CD4-positive, alpha-beta T cell treated with Interleukin-15 for 1 hour (primary cell): ENCODE results near the gene KRTAP26-1.

Source experiments
- DNase-seq: peaks from one replicate; pipeline ENCODE4 v3.0.0-alpha.2; 2020

Gene KRTAP26-1, protein sequence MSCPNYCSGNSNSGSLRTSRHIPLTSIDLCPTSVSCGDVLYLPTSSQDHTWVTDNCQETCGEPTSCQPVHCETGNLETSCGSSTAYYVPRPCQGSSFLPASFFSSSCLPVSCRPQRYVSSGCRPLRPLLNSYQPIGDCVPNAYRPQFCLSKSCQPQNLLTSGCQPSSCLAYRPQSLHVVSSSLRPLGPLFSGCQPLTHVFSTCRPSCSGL

GRCh38 chr21:30320215-30320614, at the start of gene KRTAP26-1:
Gene KRTAP26-1, minus strand, starts transcription at chr21:30320315. Its CDS starts 280 bp downstream, at chr21:30320035.
- no peak for DNase-seq

DNA sequence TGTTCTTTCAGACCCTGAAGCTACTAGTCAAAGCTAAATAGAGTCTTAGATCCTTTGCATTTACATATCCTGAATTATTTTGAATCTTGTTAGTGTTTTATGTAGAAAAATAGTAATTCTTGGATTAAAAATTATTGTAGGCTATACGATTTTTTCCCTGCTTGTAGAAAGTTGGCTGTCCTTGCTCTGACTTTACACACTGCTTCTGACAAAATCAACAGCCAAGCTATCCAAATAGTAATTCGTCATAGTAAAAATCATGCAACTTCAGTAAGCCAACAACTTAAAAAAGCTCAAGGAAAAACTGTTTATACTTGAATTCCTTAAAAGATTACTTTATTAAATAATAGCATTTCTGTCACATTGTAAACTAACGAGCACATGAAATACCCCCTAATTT, 35.8 kb upstream of the KRTAP26-1 start:
- DNase-seq, result no peak

GRCh38 chr21:30354308-30355005, 34.3 kb upstream of the KRTAP26-1 start:
- DNase-seq, result no peak

- DNase-seq, result no peak
Measured at GRCh38 chr21:30351534-30351933, 31.4 kb upstream of the KRTAP26-1 start.

DNA sequence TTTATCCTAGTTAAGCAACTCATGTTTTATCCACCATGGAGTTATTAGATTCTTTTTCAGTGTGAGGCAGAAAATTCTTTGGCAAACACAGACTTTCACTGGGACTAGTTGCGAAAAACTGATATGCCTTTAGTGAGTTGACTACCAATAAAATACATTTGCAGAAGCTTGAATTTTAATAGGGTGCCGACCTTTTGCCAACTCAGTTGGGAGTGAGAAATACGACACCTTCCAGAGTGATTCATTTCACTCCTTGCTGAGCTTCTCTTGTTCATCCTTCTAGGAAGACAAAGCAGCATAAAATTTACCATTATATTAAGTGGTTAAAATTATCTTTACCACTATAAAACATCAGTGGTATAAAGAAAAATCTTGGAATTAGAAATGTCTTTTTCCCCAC, 29.5 kb upstream of the KRTAP26-1 start:
- no peak for DNase-seq

GRCh38 chr21:30348506-30348905, 28.4 kb upstream of the KRTAP26-1 start, which contains the start of gene KRTAP23-1:
Gene KRTAP23-1, minus strand, starts transcription at chr21:30348606. Its CDS starts 0 bp downstream, at chr21:30348606.
- no peak for DNase-seq

GRCh38 chr21:30345014-30345413, 24.9 kb upstream of the KRTAP26-1 start:
- DNase-seq, result no peak

GRCh38 chr21:30340714-30341573, 20.8 kb upstream of the KRTAP26-1 start:
- no peak for DNase-seq

DNA sequence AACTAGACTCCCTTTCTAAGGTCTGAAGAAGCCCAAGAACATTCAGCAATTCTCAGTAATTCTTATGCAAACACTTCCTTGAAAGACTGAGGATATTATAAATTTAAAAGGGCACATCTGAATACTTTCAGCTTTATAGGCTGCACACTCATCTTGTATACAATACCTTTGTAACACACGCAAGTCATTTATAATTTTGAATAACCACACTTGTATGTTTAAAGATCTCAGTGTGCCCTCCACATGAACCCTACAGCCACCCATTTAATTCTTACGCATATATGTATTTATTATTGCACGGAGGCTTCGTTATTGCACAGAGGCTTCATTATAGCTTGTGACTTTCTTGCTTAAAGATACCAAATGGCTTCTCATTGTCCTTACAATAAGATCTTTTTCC, 18.6 kb upstream of the KRTAP26-1 start:
- no peak for DNase-seq

GRCh38 chr21:30337772-30338171, 17.7 kb upstream of the KRTAP26-1 start:
- no peak for DNase-seq

DNA sequence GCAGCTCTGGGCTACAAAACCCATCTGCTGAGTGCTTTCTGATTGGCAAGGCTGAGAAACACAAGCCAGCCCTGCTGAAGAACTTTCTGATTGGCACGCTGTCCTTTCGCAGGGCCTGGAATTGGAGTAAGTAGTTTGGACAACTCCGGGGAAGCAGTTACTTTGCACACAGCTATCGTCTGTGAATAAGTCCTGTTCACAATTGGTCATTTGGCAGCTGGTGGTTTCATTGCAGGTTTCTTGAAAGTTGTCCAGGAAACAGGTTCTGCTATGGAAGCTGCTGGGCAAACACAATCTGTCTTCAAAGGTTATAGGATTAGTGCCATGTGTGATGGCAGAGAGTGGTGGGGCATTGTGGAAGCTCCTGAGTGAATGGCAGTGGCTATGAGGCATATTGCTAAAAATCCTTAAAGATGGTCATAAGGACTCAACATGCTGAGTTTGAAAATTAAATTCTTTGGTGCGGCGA, 17.2 kb upstream of the KRTAP26-1 start, which contains the start of gene KRTAP27-1:
Gene KRTAP27-1, minus strand, starts transcription at position 419 of the 469 bp plus-strand sequence. Its CDS starts 26 bp downstream, at position 393.
- DNase-seq, result no peak

GRCh38 chr21:30336596-30336995, 16.5 kb upstream of the KRTAP26-1 start:
- DNase-seq, result no peak

- no peak for DNase-seq
Measured at GRCh38 chr21:30333736-30334135, 13.6 kb upstream of the KRTAP26-1 start.

DNA sequence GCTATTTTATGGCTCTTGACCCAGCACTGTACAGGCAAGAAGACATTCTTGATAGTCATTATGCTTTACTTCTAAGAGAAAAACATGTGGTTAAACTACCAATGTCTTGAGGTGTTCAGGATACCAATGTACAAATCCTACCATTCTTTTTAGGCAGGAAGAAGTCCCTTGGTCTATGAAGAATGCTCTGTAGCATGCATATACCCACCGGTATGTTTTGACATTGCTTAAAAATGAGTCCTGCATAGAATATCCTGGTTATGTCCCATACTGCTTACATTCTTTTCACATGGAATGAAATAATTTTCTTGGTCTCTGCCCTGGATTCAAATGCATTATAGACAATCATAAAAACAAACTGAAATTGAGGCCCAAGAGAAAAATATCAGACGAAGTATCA, 12.6 kb upstream of the KRTAP26-1 start:
- no peak for DNase-seq

- DNase-seq, result no peak
Measured at GRCh38 chr21:30329203-30329875, 9.2 kb upstream of the KRTAP26-1 start.

- no peak for DNase-seq
Measured at GRCh38 chr21:30326390-30326789, 6.3 kb upstream of the KRTAP26-1 start.

DNA sequence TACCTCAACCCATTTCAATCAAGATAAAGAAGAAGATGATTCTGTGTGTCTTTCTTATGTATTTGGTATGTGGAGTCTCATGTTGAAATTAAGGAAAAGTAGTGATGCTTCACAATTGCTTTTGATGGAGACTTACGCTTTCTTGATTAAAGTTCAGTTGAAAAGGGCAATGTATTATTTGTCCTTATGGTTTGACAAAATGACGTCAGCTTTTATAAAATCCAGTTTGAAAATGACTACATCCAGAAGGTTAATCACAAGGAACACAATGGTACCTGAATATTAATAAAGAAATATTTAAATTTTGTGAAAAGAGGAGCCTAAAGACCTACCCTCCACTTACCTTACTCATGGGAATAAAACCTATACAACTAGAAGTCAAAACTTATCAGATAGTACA, 4.4 kb downstream of the KRTAP26-1 start:
- no peak for DNase-seq

- DNase-seq, result no peak
Measured at GRCh38 chr21:30306884-30307283, 13.2 kb downstream of the KRTAP26-1 start.

- DNase-seq, result no peak
Measured at GRCh38 chr21:30305136-30305535, 15.0 kb downstream of the KRTAP26-1 start.

GRCh38 chr21:30289215-30289614, 30.9 kb downstream of the KRTAP26-1 start, which contains the start of gene KRTAP25-1:
Gene KRTAP25-1, minus strand, starts transcription at chr21:30289514. Its CDS starts 24 bp downstream, at chr21:30289490.
- no peak for DNase-seq

DNA sequence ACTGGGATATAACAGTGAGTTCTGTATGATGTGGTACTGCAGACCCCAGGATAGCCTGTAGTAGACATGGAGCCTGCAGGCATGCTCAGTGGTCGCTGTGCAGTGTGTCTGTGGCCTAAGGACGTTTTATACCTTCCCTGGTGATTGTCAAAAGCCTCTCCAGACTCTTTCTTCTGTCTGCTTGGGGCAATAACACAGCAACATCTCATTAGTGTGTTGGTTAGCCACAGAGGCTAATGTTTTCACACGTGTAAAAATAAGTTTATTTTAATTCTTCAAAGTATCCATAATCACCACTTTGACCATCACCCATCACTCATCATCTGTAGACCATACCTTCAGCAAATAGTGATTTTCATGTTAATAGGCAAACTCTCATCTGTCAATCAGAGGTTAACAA, 37.3 kb downstream of the KRTAP26-1 start, which contains the start of gene KRTAP24-1:
Gene KRTAP24-1, minus strand, starts transcription at position 101 of the 400 bp plus-strand sequence. Its CDS starts 18 bp downstream, at position 83.
- no peak for DNase-seq

GRCh38 chr21:30271611-30272010, 48.5 kb downstream of the KRTAP26-1 start:
- no peak for DNase-seq
